ENCODE data around the gene THSD4. TPM values are rescaled to one million over a fixed set of nuclear protein-coding genes. Genes with fewer than 3 reads are reported as not detected.

THSD4 gene
- total RNA-seq, 1 experiment from 2014 or later: 24.2 TPM

GRCh38 chr15:71242292-71242691, 127.0 kb downstream of the THSD4 start:
- intact Hi-C loops (cut with micrococcal nuclease; ENCODE audit: unreplicated experiment): no loop called here
- H3K36me3 Mint-ChIP-seq (ENCODE audit: insufficient read depth, unreplicated experiment): no peaks in the 10 kb centered on the region
- no peak overlapping the region for H3K27ac Mint-ChIP-seq (ENCODE audit: unreplicated experiment)
- DNase-seq: no peak
- no TSS peak for BruUV-seq (replicated peaks)
- TF ChIP-seq CTCF (IDR thresholded peaks at IDR 0.05; ENCODE audit: unreplicated experiment): no peak
- no peaks in the 10 kb centered on the region for H3K9me3 Mint-ChIP-seq (ENCODE audit: low read depth, unreplicated experiment)
- H3K4me3 Mint-ChIP-seq (ENCODE audit: low read depth, unreplicated experiment): no peak overlapping the region
- H3K4me1 Mint-ChIP-seq (ENCODE audit: low read depth, unreplicated experiment): peaks cover 9% of the 10 kb centered on the region
- CTCF ChIA-PET: interaction anchor here (0.9 kb wide), 1 partner anchor 9 kb away, joined by 3 read pairs; no protein-coding TSS in a partner anchor
- H3K27me3 Mint-ChIP-seq (ENCODE audit: unreplicated experiment): no peaks in the 10 kb centered on the region

- intact Hi-C loops (cut with micrococcal nuclease; ENCODE audit: unreplicated experiment): no loop called here
- H3K27me3 Mint-ChIP-seq (ENCODE audit: unreplicated experiment): no peaks in the 10 kb centered on the region
- peaks cover 8% of the 10 kb centered on the region for H3K4me1 Mint-ChIP-seq (ENCODE audit: low read depth, unreplicated experiment)
- H3K9me3 Mint-ChIP-seq (ENCODE audit: low read depth, unreplicated experiment): no peaks in the 10 kb centered on the region
- no peak overlapping the region for H3K4me3 Mint-ChIP-seq (ENCODE audit: low read depth, unreplicated experiment)
- BruUV-seq (replicated peaks): no TSS peak
- TF ChIP-seq CTCF (IDR thresholded peaks at IDR 0.05; ENCODE audit: unreplicated experiment): no peak
- CTCF ChIA-PET: no interaction called here
- H3K36me3 Mint-ChIP-seq (ENCODE audit: insufficient read depth, unreplicated experiment): no peaks in the 10 kb centered on the region
- H3K27ac Mint-ChIP-seq (ENCODE audit: unreplicated experiment): no peak overlapping the region
- no peak for DNase-seq
Measured at GRCh38 chr15:71244250-71244649, 129.0 kb downstream of the THSD4 start.

- no peak for DNase-seq
- H3K36me3 Mint-ChIP-seq (ENCODE audit: insufficient read depth, unreplicated experiment): no peaks in the 10 kb centered on the region
- no peaks in the 10 kb centered on the region for H3K27me3 Mint-ChIP-seq (ENCODE audit: unreplicated experiment)
- H3K27ac Mint-ChIP-seq (ENCODE audit: unreplicated experiment): no peak overlapping the region
- CTCF ChIA-PET: interaction anchor here (1.9 kb wide), 1 partner anchor 12 kb away, joined by 5 read pairs; no protein-coding TSS in a partner anchor
- no TSS peak for BruUV-seq (replicated peaks)
- H3K4me1 Mint-ChIP-seq (ENCODE audit: low read depth, unreplicated experiment): peaks cover 10% of the 10 kb centered on the region
- intact Hi-C loops (cut with micrococcal nuclease; ENCODE audit: unreplicated experiment): no loop called here
- no peaks in the 10 kb centered on the region for H3K9me3 Mint-ChIP-seq (ENCODE audit: low read depth, unreplicated experiment)
- H3K4me3 Mint-ChIP-seq (ENCODE audit: low read depth, unreplicated experiment): no peak overlapping the region
- TF ChIP-seq CTCF (IDR thresholded peaks at IDR 0.05; ENCODE audit: unreplicated experiment): no peak
Measured at GRCh38 chr15:71245588-71245987, 130.3 kb downstream of the THSD4 start.

GRCh38 chr15:71248386-71248785, 133.1 kb downstream of the THSD4 start:
- peaks cover 27% of the 10 kb centered on the region for H3K4me1 Mint-ChIP-seq (ENCODE audit: low read depth, unreplicated experiment)
- BruUV-seq (replicated peaks): no TSS peak
- no peak overlapping the region for H3K27ac Mint-ChIP-seq (ENCODE audit: unreplicated experiment)
- no peak for DNase-seq
- CTCF ChIA-PET: no interaction called here
- intact Hi-C loops (cut with micrococcal nuclease; ENCODE audit: unreplicated experiment): no loop called here
- H3K4me3 Mint-ChIP-seq (ENCODE audit: low read depth, unreplicated experiment): no peak overlapping the region
- TF ChIP-seq CTCF (IDR thresholded peaks at IDR 0.05; ENCODE audit: unreplicated experiment): no peak
- no peaks in the 10 kb centered on the region for H3K27me3 Mint-ChIP-seq (ENCODE audit: unreplicated experiment)
- H3K36me3 Mint-ChIP-seq (ENCODE audit: insufficient read depth, unreplicated experiment): no peaks in the 10 kb centered on the region
- H3K9me3 Mint-ChIP-seq (ENCODE audit: low read depth, unreplicated experiment): no peaks in the 10 kb centered on the region
